ENCODE measurements around the gene TEX14.

DNA sequence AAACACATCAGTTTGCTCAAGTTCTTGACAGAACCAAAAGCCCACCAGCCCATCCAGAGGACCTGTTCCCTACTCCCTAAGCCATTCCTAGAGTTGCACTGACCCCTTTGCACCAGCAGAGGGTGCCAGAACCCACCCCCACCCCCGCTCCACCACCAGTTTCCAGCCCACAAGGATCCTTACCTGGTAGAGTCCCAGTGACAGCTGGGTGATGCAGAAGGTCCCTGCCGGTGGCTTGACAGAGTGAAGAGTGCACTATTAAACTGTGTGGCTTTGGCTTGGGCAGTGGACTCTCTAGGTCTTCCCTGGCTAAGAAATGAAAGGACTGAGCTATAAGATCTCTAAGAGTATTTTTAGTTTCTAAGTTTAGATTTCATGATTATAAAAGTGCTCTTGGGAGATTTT lies 104.1 kb downstream of the TEX14 start:
- peak; percentile 94 for TF ChIP-seq RAD21 (IDR thresholded peaks at IDR 0.05; ENCODE audit: low read depth)
- TF ChIP-seq, protein P1, sequence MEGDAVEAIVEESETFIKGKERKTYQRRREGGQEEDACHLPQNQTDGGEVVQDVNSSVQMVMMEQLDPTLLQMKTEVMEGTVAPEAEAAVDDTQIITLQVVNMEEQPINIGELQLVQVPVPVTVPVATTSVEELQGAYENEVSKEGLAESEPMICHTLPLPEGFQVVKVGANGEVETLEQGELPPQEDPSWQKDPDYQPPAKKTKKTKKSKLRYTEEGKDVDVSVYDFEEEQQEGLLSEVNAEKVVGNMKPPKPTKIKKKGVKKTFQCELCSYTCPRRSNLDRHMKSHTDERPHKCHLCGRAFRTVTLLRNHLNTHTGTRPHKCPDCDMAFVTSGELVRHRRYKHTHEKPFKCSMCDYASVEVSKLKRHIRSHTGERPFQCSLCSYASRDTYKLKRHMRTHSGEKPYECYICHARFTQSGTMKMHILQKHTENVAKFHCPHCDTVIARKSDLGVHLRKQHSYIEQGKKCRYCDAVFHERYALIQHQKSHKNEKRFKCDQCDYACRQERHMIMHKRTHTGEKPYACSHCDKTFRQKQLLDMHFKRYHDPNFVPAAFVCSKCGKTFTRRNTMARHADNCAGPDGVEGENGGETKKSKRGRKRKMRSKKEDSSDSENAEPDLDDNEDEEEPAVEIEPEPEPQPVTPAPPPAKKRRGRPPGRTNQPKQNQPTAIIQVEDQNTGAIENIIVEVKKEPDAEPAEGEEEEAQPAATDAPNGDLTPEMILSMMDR (IDR thresholded peaks at IDR 0.05 in 2 of 3, conservative IDR thresholded peaks at IDR 0.05 in 1 of 3; ENCODE audit: borderline replicate concordance in 1 of 3, insufficient read depth in 1 of 3, low read depth in 2 of 3, low read length in 2 of 3), result peak; percentile 80 to 100 (median 100); a peak in 5 of 6 replicates
- TF ChIP-seq POLR2A (IDR thresholded peaks at IDR 0.05; ENCODE audit: borderline replicate concordance, extremely low read depth, insufficient read depth, insufficient read length), result no peak
- no peak for TF ChIP-seq ZNF274 (IDR thresholded peaks at IDR 0.05; ENCODE audit: low read depth, low read length)
- peak; percentile 90 for TF ChIP-seq EGR1 (IDR thresholded peaks at IDR 0.05; ENCODE audit: low read depth)
- TF ChIP-seq JUND (IDR thresholded peaks at IDR 0.05), result no peak
- TF ChIP-seq ZFX (IDR thresholded peaks at IDR 0.05), result no peak
- TF ChIP-seq EZH2 (IDR thresholded peaks at IDR 0.05), result no peak
